GM03348 (cell line): ENCODE data around the gene NADK.
"Not testable (repeated sequence)": the region's sequence is repeated elsewhere in the genome, so short reads cannot be mapped to it uniquely, and the experiment has no call there.

ENCODE experiments used
- DNase-seq: peaks from one replicate; pipeline ENCODE4 v3.0.0; 2012; ENCODE audit warnings: low spot score

NADK gene

DNA sequence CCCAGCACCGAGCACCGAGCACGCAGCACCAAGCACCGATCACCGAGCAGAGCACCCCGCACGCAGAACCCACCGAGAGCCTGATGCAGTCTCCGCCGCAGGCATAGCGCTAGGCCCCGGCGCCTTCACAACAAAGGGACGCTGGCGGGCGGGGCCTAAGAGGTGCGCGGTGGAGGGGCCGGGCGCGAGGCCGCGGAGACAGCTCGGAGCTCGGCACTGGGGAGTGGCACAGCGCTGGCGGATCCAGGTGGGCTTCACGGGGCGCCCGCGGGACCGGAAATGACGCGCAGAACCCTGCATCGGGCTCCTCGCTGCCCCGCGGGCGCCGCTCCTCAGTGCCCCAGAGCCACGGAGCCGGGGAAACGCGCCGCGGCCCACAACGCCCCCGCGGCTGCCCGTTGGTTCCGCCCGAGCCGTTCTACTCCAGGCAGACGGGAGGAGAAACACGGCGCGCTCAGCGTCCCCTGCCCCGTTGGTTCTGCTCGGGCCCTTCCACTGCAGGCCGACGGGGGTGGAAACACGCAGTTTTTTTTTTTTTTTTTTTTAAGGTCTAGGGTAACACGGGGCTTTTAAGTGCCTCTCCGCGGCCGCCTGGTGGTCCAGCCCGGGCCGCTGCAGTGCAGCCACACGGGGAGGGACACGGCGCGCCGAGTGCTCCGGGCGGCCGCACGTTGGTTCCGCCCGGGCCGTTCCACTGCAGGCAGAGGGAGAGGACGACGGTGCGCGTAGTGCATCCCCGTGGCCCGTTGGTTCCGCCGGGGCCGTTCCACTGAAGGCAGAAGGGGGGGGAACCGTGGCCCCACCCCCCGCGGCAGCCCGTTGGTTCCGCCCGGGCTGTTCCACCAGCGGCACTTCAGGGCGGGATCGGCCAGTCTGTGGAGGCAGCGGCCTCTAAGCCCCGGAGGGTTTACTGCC is 32.4 kb downstream of the NADK start:
- peak; percentile 27 for DNase-seq

DNA sequence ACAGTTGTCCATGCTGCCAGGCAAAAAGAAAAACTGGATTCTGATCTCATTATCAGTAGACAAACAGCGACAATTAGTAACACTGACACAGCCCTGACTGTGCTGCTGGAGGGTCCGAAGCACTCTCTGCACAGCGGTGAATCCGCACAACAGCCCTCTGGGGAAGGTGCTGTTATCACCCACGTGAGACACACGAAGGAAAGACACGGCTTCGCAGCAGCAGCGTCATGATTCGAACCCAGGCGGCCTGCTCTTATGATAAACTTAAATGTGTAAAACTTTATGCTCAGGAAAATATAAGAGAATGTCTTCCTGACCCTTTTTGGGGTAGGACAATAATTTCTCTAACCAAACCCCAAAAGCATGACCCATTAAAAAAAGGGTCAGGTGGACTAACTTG is 35.7 kb downstream of the NADK start:
- not testable (repeated sequence) for DNase-seq

DNA sequence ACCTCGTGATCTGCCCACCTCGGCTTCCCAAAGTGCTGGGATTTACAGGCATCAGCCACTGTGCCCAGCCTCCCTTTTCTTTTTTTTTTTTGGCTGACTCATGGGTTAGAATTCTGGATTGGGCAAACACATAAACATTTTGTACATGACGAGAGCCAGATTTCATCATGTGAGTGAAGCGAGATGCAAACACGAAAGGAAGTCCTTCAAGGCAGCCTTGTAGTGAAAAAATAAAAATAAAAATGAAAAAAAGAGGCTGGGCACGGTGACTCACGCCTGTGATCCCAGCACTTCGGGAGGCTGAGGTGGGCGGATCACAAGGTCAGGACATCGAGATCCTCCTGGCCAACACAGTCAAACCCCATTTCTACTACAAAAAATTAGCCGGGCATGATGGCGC is 37.3 kb downstream of the NADK start:
- peak; percentile 78 for DNase-seq

DNA sequence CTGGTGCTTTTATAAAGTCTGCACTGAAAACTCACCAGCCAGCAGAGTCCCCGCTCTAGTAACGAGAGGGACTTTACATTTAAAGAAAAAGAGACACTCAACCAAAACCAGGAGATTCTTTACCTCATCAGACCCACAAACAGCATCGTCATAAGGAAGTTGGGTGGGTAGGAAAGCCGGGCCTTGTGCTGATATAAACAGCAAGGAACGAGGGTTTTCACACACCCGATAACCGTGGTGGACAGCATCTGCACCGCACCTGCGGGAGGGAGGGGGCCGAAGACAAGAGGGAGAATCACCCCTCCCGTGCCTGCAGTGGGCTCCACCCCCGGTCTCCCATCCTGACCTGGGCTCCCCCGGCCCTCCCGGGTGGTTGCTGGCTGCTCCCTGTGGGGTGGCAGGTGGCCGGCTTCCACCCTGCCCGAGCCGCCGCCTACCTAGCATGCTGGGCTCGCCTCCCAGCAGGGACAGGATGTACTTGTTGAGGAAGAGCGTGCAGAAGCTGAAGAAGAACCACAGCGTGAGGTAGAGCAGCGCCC is 39.4 kb downstream of the NADK start:
- DNase-seq, result not testable (repeated sequence)

DNA sequence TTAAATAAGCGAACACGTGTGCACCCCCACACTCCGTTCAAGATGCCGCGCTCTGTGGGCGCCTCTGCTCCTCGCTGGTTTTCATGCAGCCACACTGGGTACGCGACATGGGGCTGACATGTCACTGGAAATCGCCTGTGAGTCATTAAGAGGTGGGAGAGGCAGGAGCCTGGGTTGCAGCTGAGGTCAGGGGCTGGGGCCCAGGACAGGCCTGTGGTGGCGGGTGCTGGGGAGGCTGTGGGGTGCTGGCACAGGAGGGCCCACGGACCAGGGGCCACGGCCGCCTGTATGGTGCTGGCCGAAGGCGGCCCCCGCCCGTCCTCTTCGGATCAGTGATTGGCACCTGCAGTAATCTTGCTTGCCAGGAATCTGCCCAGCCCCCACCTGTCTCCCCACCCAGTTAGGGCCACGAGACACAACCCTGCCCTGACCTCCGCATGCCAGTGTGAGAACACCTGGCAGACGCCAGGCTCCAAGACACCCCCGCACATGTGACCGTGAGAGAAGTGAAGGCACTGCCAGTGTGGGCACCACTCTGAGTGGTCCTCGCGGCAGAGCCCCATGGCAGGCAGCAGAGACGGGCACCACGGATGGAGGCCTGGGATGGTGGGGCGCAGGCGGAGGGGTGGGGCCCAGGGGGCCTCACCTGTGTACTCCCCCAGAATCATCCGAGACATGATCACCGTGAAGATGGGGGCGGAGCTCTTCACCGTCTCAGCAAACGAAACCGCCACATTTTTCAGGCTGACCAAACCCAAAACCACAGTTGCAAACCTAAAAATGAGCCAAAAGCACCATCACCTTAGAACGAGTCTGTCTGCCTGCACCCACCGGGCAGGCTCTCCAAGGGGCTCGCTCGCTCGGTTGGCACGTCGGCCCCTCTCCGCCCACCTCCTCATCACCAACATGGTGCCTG is 40.3 kb downstream of the NADK start:
- DNase-seq, result not testable (repeated sequence)

DNA sequence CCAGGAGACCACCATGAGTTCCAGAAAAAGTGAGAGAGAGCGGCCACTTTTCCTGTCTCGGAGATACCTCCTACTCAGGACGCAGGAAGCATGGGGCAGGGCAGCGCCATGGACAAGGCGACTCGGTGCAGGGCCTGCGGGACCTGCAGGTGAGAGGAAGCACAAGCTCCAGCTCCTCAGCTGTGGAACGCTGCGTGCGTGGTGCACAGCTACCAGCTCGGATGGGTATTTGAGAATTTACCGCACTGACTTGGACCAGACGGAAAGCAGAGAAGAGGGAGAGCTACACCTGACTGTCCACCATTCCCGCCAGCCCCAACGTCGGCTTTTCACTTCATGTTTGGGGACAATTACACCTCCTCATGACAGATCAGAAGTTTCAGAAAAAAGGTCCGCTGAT is 45.9 kb downstream of the NADK start:
- DNase-seq, result no peak

DNA sequence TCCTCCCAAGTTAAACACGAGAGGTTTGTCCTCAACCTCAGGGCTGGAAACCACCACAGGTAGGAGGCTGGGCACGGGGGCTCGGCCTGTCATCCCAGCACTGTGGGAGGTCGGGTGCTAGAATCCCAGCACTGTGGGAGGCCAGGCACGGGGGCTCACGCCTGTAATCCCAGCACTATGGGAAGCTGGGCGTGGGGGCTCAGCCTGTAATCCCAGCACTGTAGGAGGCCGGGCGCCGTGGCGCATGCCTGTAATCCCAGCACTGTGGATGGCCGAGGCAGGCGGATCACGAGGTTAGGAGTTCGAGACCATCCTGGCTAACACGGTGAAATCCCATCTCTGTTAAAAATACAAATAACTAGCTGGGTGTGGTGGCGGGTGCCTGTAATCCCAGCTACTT is 47.4 kb downstream of the NADK start:
- no peak for DNase-seq

DNA sequence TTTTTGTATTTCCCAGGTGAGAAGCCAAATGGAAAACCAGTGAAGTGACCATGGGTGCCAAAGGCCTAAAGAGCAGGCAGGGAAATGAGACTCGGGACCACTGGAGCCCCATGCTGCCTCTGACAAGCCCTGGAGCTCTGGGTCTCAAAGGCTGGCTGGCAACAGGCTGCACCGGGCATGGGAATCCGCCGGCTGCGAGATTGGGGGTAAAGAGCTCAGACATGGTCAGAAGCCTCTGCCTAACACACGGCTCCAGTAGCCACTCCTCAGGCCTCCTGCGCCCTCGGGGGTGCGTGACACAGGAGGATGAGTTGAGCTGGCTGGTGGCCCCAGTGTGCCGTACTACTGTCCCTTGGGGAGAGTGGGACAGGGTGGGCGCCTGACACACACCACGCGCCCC is 48.0 kb downstream of the NADK start:
- DNase-seq, result not testable (repeated sequence)

DNA sequence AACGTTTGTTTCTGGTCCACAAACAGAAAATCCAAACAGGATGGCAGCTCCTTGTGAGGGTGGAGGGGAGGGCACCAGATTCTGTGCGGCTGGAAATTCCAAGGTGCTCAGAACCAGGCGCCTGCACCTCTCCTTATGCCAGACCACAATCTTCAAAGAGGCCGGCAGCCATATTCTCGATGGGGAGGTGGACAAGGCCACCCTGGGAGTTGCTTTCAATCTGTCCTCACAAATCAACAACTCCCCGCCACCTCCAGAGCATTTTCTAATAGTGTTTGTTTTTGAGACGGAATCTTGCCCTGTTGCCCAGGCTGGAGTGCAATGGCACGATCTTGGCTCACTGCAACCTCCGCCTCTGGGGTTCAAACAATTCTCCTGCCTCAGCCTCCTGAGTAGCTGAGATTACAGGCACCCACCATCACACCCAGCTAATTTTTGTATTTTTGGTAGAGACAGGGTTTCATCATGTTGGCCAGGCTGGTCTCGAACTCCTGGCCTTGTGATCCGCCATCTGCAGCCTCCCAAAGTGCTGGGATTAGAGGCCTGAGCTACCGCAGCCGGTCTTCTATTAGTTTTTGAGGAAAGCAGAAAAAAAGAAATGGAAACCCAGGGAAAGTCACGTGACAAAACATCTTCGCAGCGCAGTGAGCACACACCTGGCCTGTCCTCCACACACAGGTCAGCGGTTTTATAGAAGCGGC is 49.0 kb downstream of the NADK start:
- not testable (repeated sequence) for DNase-seq

DNA sequence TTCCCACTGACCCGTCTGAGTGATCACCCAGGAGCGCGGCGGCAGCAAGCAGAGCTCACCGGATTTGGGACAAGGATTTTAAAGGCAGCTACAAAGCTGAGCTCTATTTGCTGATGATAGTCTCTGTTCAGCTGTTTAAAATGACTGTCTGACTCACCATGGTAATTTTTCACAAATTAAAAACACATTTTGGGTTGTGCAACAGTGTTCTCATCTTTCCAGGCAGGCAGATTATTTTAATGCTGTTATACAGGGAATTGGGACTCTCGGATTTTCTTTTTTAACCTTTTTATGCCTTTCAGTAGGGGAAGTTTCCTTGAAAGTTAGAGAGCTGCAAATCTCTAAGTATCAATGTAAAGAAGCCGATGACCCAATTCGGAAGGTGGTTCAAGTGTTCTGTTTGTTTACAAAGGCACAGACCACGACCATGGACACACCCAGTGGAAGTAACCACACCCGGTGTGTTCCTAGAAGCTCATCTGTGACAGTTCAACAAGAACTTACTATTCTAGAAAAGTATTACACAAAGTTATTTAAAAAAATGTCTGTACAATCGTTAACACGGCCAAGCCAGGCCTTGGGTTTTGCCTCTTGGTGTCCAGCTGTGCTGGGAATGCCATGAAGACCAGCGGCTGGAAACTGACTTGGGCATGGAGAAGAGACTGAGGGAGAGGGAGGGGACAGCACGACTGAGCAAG is 49.8 kb downstream of the NADK start:
- DNase-seq, result peak; percentile 16

DNA sequence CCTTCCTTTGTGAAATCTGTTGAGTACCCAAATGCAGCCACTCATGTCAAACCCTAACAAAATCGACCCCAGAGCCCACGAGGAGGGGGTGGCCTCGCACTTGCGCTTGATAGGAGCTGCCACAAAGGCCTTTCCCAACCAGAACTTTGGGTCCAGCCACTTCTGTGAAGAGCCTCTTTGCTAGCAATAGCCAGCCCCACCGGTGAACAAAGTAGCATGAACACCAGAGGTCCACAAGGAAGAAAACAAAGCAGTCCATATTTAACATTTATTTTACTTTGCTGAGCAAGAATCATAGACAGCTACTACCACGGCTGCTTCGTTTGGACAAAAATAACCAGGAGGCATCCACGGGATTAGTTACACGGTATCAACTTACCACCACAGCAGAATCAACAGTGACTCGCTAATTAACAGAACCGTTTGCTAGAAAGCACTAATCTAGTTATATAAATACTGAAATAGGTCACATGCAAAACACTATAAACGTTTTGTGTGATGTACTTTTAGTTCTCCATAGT is 51.1 kb downstream of the NADK start:
- not testable (repeated sequence) for DNase-seq

DNA sequence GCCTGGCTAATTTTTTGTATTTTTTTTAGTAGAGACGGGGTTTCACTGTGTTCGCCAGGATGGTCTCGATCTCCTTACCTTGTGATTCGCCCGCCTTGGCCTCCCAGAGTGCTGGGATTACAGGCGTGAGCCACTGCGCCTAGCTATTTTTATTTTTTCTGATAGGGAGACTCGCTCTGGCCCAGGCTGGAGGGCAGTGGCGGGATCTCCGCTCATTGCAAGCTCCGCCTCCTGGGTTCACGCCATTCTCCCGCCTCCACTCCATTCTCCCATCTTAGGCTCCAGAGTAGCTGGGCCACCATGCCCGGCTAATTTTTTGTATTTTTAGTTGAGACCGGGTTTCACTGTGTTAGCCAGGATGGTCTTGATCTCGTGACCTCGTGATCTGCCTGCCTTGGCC is 52.2 kb downstream of the NADK start:
- not testable (repeated sequence) for DNase-seq

DNA sequence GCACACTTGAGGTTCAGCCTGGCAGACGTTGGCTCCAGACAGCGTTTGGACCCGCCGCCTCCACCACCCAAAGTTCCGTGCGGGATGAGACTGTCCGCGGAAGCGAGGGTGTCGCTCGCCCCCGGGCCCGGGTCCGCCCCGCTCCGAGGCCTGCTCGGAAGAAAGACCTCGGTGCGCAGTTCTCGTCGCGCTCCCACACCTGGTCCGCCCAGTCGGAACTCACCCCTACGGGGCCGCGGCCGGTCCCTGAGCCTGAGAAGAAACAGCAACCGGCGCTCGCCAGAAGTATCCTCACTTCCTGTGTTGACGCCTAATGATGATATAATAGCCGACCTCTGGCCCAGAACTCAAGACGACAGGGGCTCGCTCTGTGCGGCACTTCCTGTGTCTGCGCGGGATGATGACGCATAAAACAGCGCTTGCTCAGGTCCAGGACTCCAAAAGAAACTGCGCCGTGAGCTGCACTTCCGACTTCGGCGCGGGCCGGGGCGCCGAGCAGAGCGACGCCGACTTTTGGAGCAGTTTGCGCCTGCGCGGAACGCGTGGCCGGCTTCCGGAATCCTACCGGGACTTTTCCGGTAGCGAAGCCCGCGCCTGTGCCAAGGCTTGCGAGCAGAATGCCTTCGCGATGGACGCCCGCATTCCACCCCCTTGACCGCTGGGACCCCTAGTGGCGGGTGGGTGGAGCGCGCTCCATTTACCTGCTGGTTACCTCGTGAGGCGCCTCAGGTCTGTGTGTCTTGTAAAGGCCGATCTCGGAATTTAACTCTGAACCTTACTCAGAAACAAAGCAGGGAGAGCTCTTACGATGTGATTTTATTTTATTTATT is 54.0 kb downstream of the NADK start, which contains the start of gene CDK11A:
CDK11A (minus strand) TSS at position 323 of the 830 bp plus-strand sequence. CDS start 1,539 bp downstream, outside the sequence.
- peak; percentile 92 for DNase-seq

DNA sequence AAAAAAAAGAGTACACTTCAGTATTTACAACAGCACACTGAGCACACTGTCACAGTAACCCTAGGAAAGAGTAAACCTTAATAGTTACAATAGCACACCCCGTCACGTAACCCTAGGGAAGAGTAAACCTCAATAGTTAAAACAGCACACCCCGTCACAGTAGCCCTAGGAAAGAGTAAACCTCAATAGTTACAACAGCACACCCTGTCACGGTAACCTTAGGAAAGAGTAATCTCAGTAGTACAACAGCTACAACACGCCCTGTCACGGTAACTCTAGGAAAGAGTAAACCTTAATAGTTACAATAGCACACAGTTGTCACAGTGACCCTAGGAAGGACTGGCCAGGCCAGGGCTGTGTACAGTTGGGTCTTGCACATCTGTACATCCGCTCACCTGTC is 57.1 kb downstream of the NADK start:
- DNase-seq, result no peak

DNA sequence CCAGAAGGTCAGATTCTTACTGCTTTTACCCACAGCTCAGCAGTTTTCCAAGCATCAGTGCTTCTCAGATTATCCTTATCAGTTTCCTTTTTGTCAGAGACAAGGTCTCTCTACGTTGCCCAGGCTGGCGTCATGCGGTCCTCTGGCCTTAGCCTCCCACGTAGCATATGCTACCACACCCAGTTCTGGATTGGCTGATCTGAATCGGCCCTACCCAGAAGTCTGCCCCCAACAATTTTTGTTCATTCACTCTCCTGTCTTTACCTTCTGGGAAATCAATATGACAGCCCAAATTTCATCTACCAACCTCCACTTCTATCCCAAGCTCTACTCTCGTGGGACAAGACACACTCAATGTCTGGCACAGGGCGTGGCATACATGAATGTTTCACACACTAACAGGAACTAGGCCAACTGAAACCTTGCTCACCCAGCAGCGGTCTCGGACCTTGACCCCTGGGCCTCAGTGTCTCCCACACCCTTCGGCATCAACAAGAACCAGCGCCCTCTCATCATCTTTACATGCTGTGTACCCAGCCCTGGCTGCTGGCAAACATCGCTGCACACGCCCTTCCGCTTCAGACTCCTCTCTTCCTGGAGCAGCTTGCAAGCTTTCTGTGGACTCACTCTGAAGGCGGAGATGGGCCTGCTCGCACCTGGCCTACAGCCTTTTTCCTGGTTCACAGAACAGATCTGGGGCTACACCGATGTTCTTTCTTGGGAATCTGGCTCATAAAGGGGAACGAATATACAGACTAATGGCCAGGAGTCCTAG is 63.0 kb downstream of the NADK start:
- not testable (repeated sequence) for DNase-seq

DNA sequence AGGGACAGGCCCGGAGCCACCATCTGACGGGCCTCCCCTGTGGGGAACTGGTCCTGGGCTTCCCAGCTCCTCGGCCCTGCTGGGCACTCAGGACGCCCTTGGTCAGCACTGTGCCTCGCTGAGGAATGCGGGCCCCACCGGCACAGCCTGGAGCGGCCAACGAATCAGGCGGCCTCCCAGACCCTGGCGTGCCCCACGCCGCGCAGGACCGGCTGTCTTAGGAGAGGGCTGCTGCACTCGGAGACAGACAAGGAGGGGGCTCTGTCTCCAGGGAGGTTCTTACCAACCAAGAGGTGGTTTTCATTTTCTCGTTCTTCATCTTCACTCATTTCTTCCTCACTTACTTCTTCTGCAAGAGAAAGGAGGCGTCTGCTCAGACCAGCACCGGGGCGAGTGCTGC is 70.4 kb downstream of the NADK start:
- not testable (repeated sequence) for DNase-seq

DNA sequence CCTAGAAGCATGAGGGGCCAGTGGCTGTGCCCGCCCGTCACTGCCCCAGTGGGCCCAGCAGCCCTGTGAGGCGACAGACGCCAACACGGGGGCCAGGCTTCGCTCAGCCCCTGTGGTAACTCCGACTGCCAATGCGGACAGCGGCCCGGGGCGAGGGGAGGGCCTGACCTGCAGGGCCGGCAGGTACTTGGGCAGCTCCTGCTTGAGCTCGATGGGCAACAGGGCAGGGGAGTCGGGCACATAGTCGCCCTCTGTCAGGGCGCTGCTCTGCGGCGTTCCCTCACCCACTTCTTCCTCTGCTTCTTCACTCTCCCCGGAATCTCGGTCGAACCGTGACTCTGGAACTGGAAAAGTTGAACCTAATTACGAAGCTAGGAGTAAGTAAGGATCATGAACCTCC is 71.0 kb downstream of the NADK start:
- not testable (repeated sequence) for DNase-seq

DNA sequence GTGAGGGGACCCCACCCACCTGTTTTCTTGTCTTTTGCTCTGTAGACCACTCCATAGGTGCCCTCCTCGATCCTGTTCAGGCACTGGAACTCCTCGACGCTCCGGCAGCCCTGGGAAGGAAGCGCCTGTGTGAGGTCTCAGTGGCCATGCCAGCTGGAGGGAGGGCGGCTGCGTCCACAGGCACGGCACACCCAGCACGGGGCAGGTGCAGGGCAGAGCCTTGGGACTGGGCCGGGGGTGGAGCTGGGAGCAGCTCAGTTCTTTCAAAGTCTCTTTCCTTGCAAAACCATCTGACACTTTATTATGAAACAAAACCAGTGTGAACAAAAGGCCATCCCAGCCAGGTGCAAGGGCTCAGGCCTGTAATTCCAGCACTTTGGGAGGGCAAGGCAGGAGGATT is 72.6 kb downstream of the NADK start:
- not testable (repeated sequence) for DNase-seq
